ENCODE measurements around the gene LRR1. TPM values are rescaled to one million over a fixed set of nuclear protein-coding genes. Genes with fewer than 3 reads are reported as not detected.

The LRR1 gene
- total RNA-seq, 4 donors from 2014 or later, result 4.6 to 15.3 (median 8.0) TPM

GRCh38 chr14:49574038-49574437 is 24.7 kb upstream of the LRR1 start:
- Histone ChIP-seq H3K27me3 (no peaks in the 10 kb centered on the region), H3K4me3 (no peak overlapping the region), H3K4me1 (no peaks in the 10 kb centered on the region), H3K27ac (no peak overlapping the region), H3K36me3 (peaks cover 0 to 49% (median 0%) of the 10 kb centered on the region in 3 donors), H3K9me3 (no peaks in the 10 kb centered on the region)
- DNase-seq (ENCODE audit: low spot score in 2 of 2), result no peak
- TF ChIP-seq POLR2A (IDR thresholded peaks at IDR 0.05), result no peak
- TF ChIP-seq CTCF (IDR thresholded peaks at IDR 0.05), result no peak
- TF ChIP-seq EP300 (IDR thresholded peaks at IDR 0.05), result no peak
- WGBS, 2 donors, result 88 to 92% methylated on average over 5 of the region's 5 CpGs

GRCh38 chr14:49578141-49578540 is 20.6 kb upstream of the LRR1 start:
- TF ChIP-seq EP300 (IDR thresholded peaks at IDR 0.05) (no peak), CTCF (IDR thresholded peaks at IDR 0.05) (no peak), POLR2A (IDR thresholded peaks at IDR 0.05) (no peak)
- 97 to 98% methylated on average over 1 of the region's 1 CpG for WGBS, 2 donors
- H3K36me3 ChIP-seq, result peaks cover 0 to 52% (median 0%) of the 10 kb centered on the region in 3 donors

GRCh38 chr14:49579841-49580240 is 18.9 kb upstream of the LRR1 start:
- WGBS, 2 donors, result 63 to 73% methylated on average over 2 of the region's 2 CpGs
- Histone ChIP-seq H3K36me3 (peaks cover 0 to 56% (median 7%) of the 10 kb centered on the region in 3 donors), H3K27ac (no peak overlapping the region), H3K4me3 (no peak overlapping the region), H3K27me3 (no peaks in the 10 kb centered on the region), H3K4me1 (peaks cover 0 to 28% (median 16%) of the 10 kb centered on the region in 4 donors), H3K9me3 (no peaks in the 10 kb centered on the region)
- TF ChIP-seq EP300 (IDR thresholded peaks at IDR 0.05), result no peak
- no peak for TF ChIP-seq POLR2A (IDR thresholded peaks at IDR 0.05)
- no peak for TF ChIP-seq CTCF (IDR thresholded peaks at IDR 0.05)
- DNase-seq (ENCODE audit: low spot score in 2 of 2), result no peak

More at GRCh38 chr14:49578141-49578540, 20.6 kb upstream of the LRR1 start:
- H3K4me3 ChIP-seq, result no peak overlapping the region
- H3K27me3 ChIP-seq, result no peaks in the 10 kb centered on the region
- peaks cover 0 to 11% (median 2%) of the 10 kb centered on the region in 4 donors for H3K4me1 ChIP-seq
- no peak for DNase-seq (ENCODE audit: low spot score in 2 of 2)
- H3K27ac ChIP-seq, result no peak overlapping the region
- no peaks in the 10 kb centered on the region for H3K9me3 ChIP-seq

- 74% methylated on average over 9 of the region's 9 CpGs for WGBS, 2 donors
Measured at GRCh38 chr14:49581209-49582112, 17.3 kb upstream of the LRR1 start.

More at GRCh38 chr14:49581209-49582112, 17.3 kb upstream of the LRR1 start:
- no peak for DNase-seq (ENCODE audit: low spot score in 2 of 2)
- H3K9me3 ChIP-seq, result no peaks in the 10 kb centered on the region
- no peaks in the 10 kb centered on the region for H3K27me3 ChIP-seq
- TF ChIP-seq POLR2A (IDR thresholded peaks at IDR 0.05), result no peak
- no peak for TF ChIP-seq CTCF (IDR thresholded peaks at IDR 0.05)
- TF ChIP-seq EP300 (IDR thresholded peaks at IDR 0.05), result no peak
- peaks cover 0 to 41% (median 7%) of the 10 kb centered on the region in 3 donors for H3K36me3 ChIP-seq
- peaks cover 0 to 35% (median 21%) of the 10 kb centered on the region in 4 donors for H3K4me1 ChIP-seq
- H3K27ac ChIP-seq, result no peak overlapping the region
- H3K4me3 ChIP-seq, result no peak overlapping the region
